Measurements from ENCODE around the gene RTN4.

Gene RTN4

DNA sequence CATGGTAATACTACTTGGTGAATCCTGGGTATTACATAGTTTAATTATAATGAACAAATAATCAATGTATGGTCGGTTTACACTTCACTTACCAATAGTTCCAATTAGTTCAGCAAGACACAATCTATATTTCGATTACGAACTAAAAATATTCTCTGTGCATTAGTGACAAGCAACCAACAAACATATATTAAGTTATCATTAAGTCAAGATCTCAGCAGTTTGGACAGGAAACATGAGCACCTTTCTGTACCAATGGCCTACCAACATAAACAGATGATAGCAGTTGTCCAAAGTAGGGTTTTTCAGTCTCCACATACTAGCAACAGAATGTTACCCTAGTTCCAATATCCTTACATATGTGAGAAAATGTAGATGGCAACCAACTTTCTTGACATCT, 32.8 kb downstream of the RTN4 start:
- Histone ChIP-seq H3K4me1 (peaks cover 0 to 65% (median 20%) of the 10 kb centered on the region in 4 donors), H3K9me3 (peaks cover 0 to 5% (median 0%) of the 10 kb centered on the region in 3 donors), H3K27ac (no peak overlapping the region), H3K4me3 (no peak overlapping the region), H3K27me3 (no peaks in the 10 kb centered on the region), H3K36me3 (no peaks in the 10 kb centered on the region)
- TF ChIP-seq CTCF (IDR thresholded peaks at IDR 0.05) = no peak
- intact Hi-C loops (cut with DNase I; ENCODE audit: low total_unique reads) = no loop called here
- no peak for DNase-seq

GRCh38 chr2:55014962-55015939, 35.0 kb downstream of the RTN4 start:
- TF ChIP-seq CTCF (IDR thresholded peaks at IDR 0.05) = peak; percentile 59 to 64
- peaks cover 0 to 74% (median 28%) of the 10 kb centered on the region in 4 donors for H3K4me1 ChIP-seq
- peak overlapping the region in 1 of 2 donors; percentile 6 for H3K27ac ChIP-seq

GRCh38 chr2:55013936-55014335, 36.3 kb downstream of the RTN4 start:
- no peaks in the 10 kb centered on the region for H3K9me3 ChIP-seq
- H3K4me3 ChIP-seq = no peak overlapping the region
- DNase-seq = no peak
- H3K27ac ChIP-seq = no peak overlapping the region
- intact Hi-C loops (cut with DNase I; ENCODE audit: low total_unique reads) = loop anchor here (2.0 kb wide), 1 partner anchor 37 kb away; the partner anchor contains the start of gene RTN4
- H3K27me3 ChIP-seq = no peaks in the 10 kb centered on the region
- peaks cover 0 to 87% (median 33%) of the 10 kb centered on the region in 4 donors for H3K4me1 ChIP-seq
- H3K36me3 ChIP-seq = no peaks in the 10 kb centered on the region
- TF ChIP-seq CTCF (IDR thresholded peaks at IDR 0.05) = no peak

More at GRCh38 chr2:55014962-55015939, 35.0 kb downstream of the RTN4 start:
- no peaks in the 10 kb centered on the region for H3K27me3 ChIP-seq
- H3K4me3 ChIP-seq = no peak overlapping the region
- peaks cover 0 to 2% (median 0%) of the 10 kb centered on the region in 3 donors for H3K9me3 ChIP-seq
- DNase-seq = peak in 1 of 2 donors; percentile 41
- H3K36me3 ChIP-seq = no peaks in the 10 kb centered on the region
- intact Hi-C loops (cut with DNase I; ENCODE audit: low total_unique reads) = no loop called here

- Histone ChIP-seq H3K36me3 (no peaks in the 10 kb centered on the region), H3K4me3 (no peak overlapping the region), H3K4me1 (peaks cover 0 to 91% (median 40%) of the 10 kb centered on the region in 4 donors), H3K27ac (peak overlapping the region; percentile 51 to 55), H3K27me3 (no peaks in the 10 kb centered on the region), H3K9me3 (no peaks in the 10 kb centered on the region)
- TF ChIP-seq CTCF (IDR thresholded peaks at IDR 0.05) = no peak
- DNase-seq = no peak
- intact Hi-C loops (cut with DNase I; ENCODE audit: low total_unique reads) = loop anchor here (2.0 kb wide), 1 partner anchor 38 kb away; the partner anchor contains the start of gene RTN4
Measured at GRCh38 chr2:55012672-55013484, 37.4 kb downstream of the RTN4 start.

All from tibial artery (tissue), 4 donors.